ENCODE data around the gene XIRP2.

GRCh38 chr2:167258712-167259111, 370.4 kb downstream of the XIRP2 start:
- TF ChIP-seq CTCF (IDR thresholded peaks at IDR 0.05; ENCODE audit: low read depth, low read length) (no peak), EZH2phosphoT487 (IDR thresholded peaks at IDR 0.05; ENCODE audit: low read depth) (no peak)
